ENCODE results near the gene C16orf96. TPM values are rescaled to one million over a fixed set of nuclear protein-coding genes. Genes with fewer than 3 reads are reported as not detected.

C16orf96 gene
- under 1 TPM in 1 of 2 donors, not detected in 1; 0.11 TPM for total RNA-seq
- long read RNA-seq = 0 reads

GRCh38 chr16:4556112-4556511 is at the start of gene C16orf96:
C16orf96 (plus strand) TSS chr16:4556340; CDS start chr16:4556490, 150 bp downstream.
- intact Hi-C loops (cut with DNase I, micrococcal nuclease) = no loop called here
- ATAC-seq = no peak
- DNase-seq = no peak

- DNase-seq (peak; percentile 56 to 57), ATAC-seq (peak; percentile 70)
- intact Hi-C loops (cut with DNase I, micrococcal nuclease) = loop anchor here in 1 of 2 donors (5.0 kb wide), 1 partner anchor 41 kb away; no protein-coding TSS in a partner anchor
Measured at GRCh38 chr16:4506450-4506849, 49.7 kb upstream of the C16orf96 start.

- no peak for DNase-seq
Measured at GRCh38 chr16:4507588-4508345, 48.4 kb upstream of the C16orf96 start.

GRCh38 chr16:4508806-4509205 is 47.3 kb upstream of the C16orf96 start:
- intact Hi-C loops (cut with DNase I, micrococcal nuclease) = loop anchor here in 1 of 2 donors (5.0 kb wide), 1 partner anchor 38 kb away; no protein-coding TSS in a partner anchor
- ATAC-seq (no peak), DNase-seq (no peak)

More at GRCh38 chr16:4507588-4508345, 48.4 kb upstream of the C16orf96 start:
- ATAC-seq = no peak
- intact Hi-C loops (cut with DNase I, micrococcal nuclease) = loop anchor here in 1 of 2 donors (5.0 kb wide), 1 partner anchor 40 kb away; no protein-coding TSS in a partner anchor

GRCh38 chr16:4509420-4509819 is 46.7 kb upstream of the C16orf96 start:
- ATAC-seq (no peak), DNase-seq (no peak)
- intact Hi-C loops (cut with DNase I, micrococcal nuclease) = loop anchor here in 1 of 2 donors (5.0 kb wide), 1 partner anchor 38 kb away; no protein-coding TSS in a partner anchor

GRCh38 chr16:4510131-4510530 is 46.0 kb upstream of the C16orf96 start:
- no peak for DNase-seq
- intact Hi-C loops (cut with DNase I, micrococcal nuclease) = loop anchor here in 1 of 2 donors (10.0 kb wide), 1 partner anchor 75 kb away; no protein-coding TSS in a partner anchor
- no peak for ATAC-seq

- intact Hi-C loops (cut with DNase I, micrococcal nuclease) = loop anchor here in 1 of 2 donors (10.0 kb wide), 1 partner anchor 74 kb away; no protein-coding TSS in a partner anchor
- ATAC-seq = no peak
- DNase-seq = no peak
Measured at GRCh38 chr16:4510747-4511426, 45.3 kb upstream of the C16orf96 start.

GRCh38 chr16:4511441-4512082 is 44.6 kb upstream of the C16orf96 start:
- DNase-seq = peak; percentile 68 to 70
- ATAC-seq = peak; percentile 82
- intact Hi-C loops (cut with DNase I, micrococcal nuclease) = loop anchor here in 1 of 2 donors (10.0 kb wide), 1 partner anchor 73 kb away; no protein-coding TSS in a partner anchor

- intact Hi-C loops (cut with DNase I, micrococcal nuclease) = loop anchor here in 1 of 2 donors (10.0 kb wide), 1 partner anchor 72 kb away; no protein-coding TSS in a partner anchor
Measured at GRCh38 chr16:4512473-4512872, 43.7 kb upstream of the C16orf96 start.

GRCh38 chr16:4513086-4513860 is 42.9 kb upstream of the C16orf96 start:
- intact Hi-C loops (cut with DNase I, micrococcal nuclease) = loop anchor here in 1 of 2 donors (10.0 kb wide), 1 partner anchor 72 kb away; no protein-coding TSS in a partner anchor
- ATAC-seq (no peak), DNase-seq (no peak)

More at GRCh38 chr16:4512473-4512872, 43.7 kb upstream of the C16orf96 start:
- no peak for ATAC-seq
- no peak for DNase-seq

- intact Hi-C loops (cut with DNase I, micrococcal nuclease) = loop anchor here in 1 of 2 donors (10.0 kb wide), 1 partner anchor 71 kb away; no protein-coding TSS in a partner anchor
- ATAC-seq (no peak), DNase-seq (no peak)
Measured at GRCh38 chr16:4513881-4514280, 42.3 kb upstream of the C16orf96 start.

- intact Hi-C loops (cut with DNase I, micrococcal nuclease) = loop anchor here in 1 of 2 donors (10.0 kb wide), 1 partner anchor 70 kb away; no protein-coding TSS in a partner anchor
Measured at GRCh38 chr16:4514606-4515005, 41.5 kb upstream of the C16orf96 start.

GRCh38 chr16:4515611-4516233 is 40.4 kb upstream of the C16orf96 start:
- intact Hi-C loops (cut with DNase I, micrococcal nuclease) = loop anchor here in 1 of 2 donors (10.0 kb wide), 1 partner anchor 69 kb away; no protein-coding TSS in a partner anchor
- DNase-seq (no peak), ATAC-seq (no peak)

More at GRCh38 chr16:4514606-4515005, 41.5 kb upstream of the C16orf96 start:
- DNase-seq (no peak), ATAC-seq (no peak)

GRCh38 chr16:4517812-4518680 is 38.1 kb upstream of the C16orf96 start:
- no peak for DNase-seq
- intact Hi-C loops (cut with DNase I, micrococcal nuclease) = loop anchor here in 1 of 2 donors (10.0 kb wide), 1 partner anchor 67 kb away; no protein-coding TSS in a partner anchor
- ATAC-seq = peak; percentile 46

- ATAC-seq (no peak), DNase-seq (no peak)
- intact Hi-C loops (cut with DNase I, micrococcal nuclease) = loop anchor here in 1 of 2 donors (10.0 kb wide), 1 partner anchor 65 kb away; no protein-coding TSS in a partner anchor
Measured at GRCh38 chr16:4519274-4520058, 36.7 kb upstream of the C16orf96 start.
